NCI-H446 treated with DMSO at 0.1 percent for 48 hours (cell line): ENCODE results near the gene LAMA5.

Experiments used
- DNase-seq: peaks from one replicate; lab custom pipeline; 2025; lab: John Stamatoyannopoulos, UW

Gene LAMA5

GRCh38 chr20:62267543-62267942 is 99.6 kb downstream of the LAMA5 start:
- DNase-seq, result no peak

- no peak for DNase-seq
These were observed 100.3 kb downstream of the LAMA5 start for GRCh38 chr20:62266851-62267250.

- DNase-seq, result no peak
These were observed 100.8 kb downstream of the LAMA5 start for GRCh38 chr20:62266340-62266739.

GRCh38 chr20:62265365-62265764 is 101.7 kb downstream of the LAMA5 start:
- no peak for DNase-seq

GRCh38 chr20:62263396-62263795 is 103.7 kb downstream of the LAMA5 start:
- DNase-seq, result no peak

GRCh38 chr20:62262064-62262463 is 105.0 kb downstream of the LAMA5 start:
- DNase-seq, result no peak

- no peak for DNase-seq
These were observed 107.9 kb downstream of the LAMA5 start for GRCh38 chr20:62259294-62259565.
